ENCODE measurements around the gene HAUS7.

HAUS7 gene

GRCh38 chrX:153469811-153470410 lies 465 bp downstream of the HAUS7 start:
- peaks cover 2% of the 10 kb centered on the region for H3K36me3 ChIP-seq (ENCODE audit: control insufficient read depth, insufficient read depth, low read length)
- peaks cover 5% of the 10 kb centered on the region for H3K4me1 ChIP-seq (ENCODE audit: control insufficient read depth, insufficient read depth, low read length, poor library complexity, severe bottlenecking)
- H3K9me3 ChIP-seq (ENCODE audit: control insufficient read depth, low read length) = no peaks in the 10 kb centered on the region

GRCh38 chrX:153468008-153468580 lies 2.3 kb downstream of the HAUS7 start:
- DNase-seq = no peak
- no peak overlapping the region for H3K27ac ChIP-seq (ENCODE audit: insufficient read depth, low read length, poor library complexity, severe bottlenecking)
- H3K4me3 ChIP-seq (ENCODE audit: insufficient read depth, low read depth, low read length, poor library complexity, severe bottlenecking) = no peak overlapping the region

More at GRCh38 chrX:153469811-153470410, 465 bp downstream of the HAUS7 start:
- DNase-seq = peak in 1 of 3 donors; percentile 2
- Histone ChIP-seq H3K27me3 (replicated peaks; ENCODE audit: control insufficient read depth, insufficient read depth, low read length, poor library complexity, severe bottlenecking) (no peaks in the 10 kb centered on the region), H3K4me3 (ENCODE audit: insufficient read depth, low read depth, low read length, poor library complexity, severe bottlenecking) (peak overlapping the region; percentile 49), H3K27ac (ENCODE audit: insufficient read depth, low read length, poor library complexity, severe bottlenecking) (peak overlapping the region; percentile 44)

GRCh38 chrX:153465691-153466380 lies 4.5 kb downstream of the HAUS7 start:
- Histone ChIP-seq H3K27me3 (replicated peaks; ENCODE audit: control insufficient read depth, insufficient read depth, low read length, poor library complexity, severe bottlenecking) (no peaks in the 10 kb centered on the region), H3K4me1 (ENCODE audit: control insufficient read depth, insufficient read depth, low read length, poor library complexity, severe bottlenecking) (peaks cover 5% of the 10 kb centered on the region), H3K27ac (ENCODE audit: insufficient read depth, low read length, poor library complexity, severe bottlenecking) (no peak overlapping the region)

More at GRCh38 chrX:153468008-153468580, 2.3 kb downstream of the HAUS7 start:
- Histone ChIP-seq H3K27me3 (replicated peaks; ENCODE audit: control insufficient read depth, insufficient read depth, low read length, poor library complexity, severe bottlenecking) (no peaks in the 10 kb centered on the region), H3K9me3 (ENCODE audit: control insufficient read depth, low read length) (no peaks in the 10 kb centered on the region), H3K36me3 (ENCODE audit: control insufficient read depth, insufficient read depth, low read length) (peaks cover 13% of the 10 kb centered on the region), H3K4me1 (ENCODE audit: control insufficient read depth, insufficient read depth, low read length, poor library complexity, severe bottlenecking) (peaks cover 5% of the 10 kb centered on the region)

GRCh38 chrX:153464116-153464515 lies 6.3 kb downstream of the HAUS7 start:
- H3K4me3 ChIP-seq (ENCODE audit: insufficient read depth, low read depth, low read length, poor library complexity, severe bottlenecking) = no peak overlapping the region
- no peak for DNase-seq
- H3K9me3 ChIP-seq (ENCODE audit: control insufficient read depth, low read length) = no peaks in the 10 kb centered on the region

More at GRCh38 chrX:153465691-153466380, 4.5 kb downstream of the HAUS7 start:
- H3K36me3 ChIP-seq (ENCODE audit: control insufficient read depth, insufficient read depth, low read length) = peaks cover 13% of the 10 kb centered on the region
- H3K9me3 ChIP-seq (ENCODE audit: control insufficient read depth, low read length) = no peaks in the 10 kb centered on the region
- DNase-seq = no peak
- no peak overlapping the region for H3K4me3 ChIP-seq (ENCODE audit: insufficient read depth, low read depth, low read length, poor library complexity, severe bottlenecking)

GRCh38 chrX:153463556-153463955 lies 6.8 kb downstream of the HAUS7 start:
- no peaks in the 10 kb centered on the region for H3K9me3 ChIP-seq (ENCODE audit: control insufficient read depth, low read length)
- H3K4me1 ChIP-seq (ENCODE audit: control insufficient read depth, insufficient read depth, low read length, poor library complexity, severe bottlenecking) = no peaks in the 10 kb centered on the region
- no peak overlapping the region for H3K4me3 ChIP-seq (ENCODE audit: insufficient read depth, low read depth, low read length, poor library complexity, severe bottlenecking)
- H3K27ac ChIP-seq (ENCODE audit: insufficient read depth, low read length, poor library complexity, severe bottlenecking) = no peak overlapping the region
- H3K27me3 ChIP-seq (replicated peaks; ENCODE audit: control insufficient read depth, insufficient read depth, low read length, poor library complexity, severe bottlenecking) = no peaks in the 10 kb centered on the region
- H3K36me3 ChIP-seq (ENCODE audit: control insufficient read depth, insufficient read depth, low read length) = peaks cover 13% of the 10 kb centered on the region
- DNase-seq = no peak

More at GRCh38 chrX:153464116-153464515, 6.3 kb downstream of the HAUS7 start:
- Histone ChIP-seq H3K36me3 (ENCODE audit: control insufficient read depth, insufficient read depth, low read length) (peaks cover 13% of the 10 kb centered on the region), H3K27ac (ENCODE audit: insufficient read depth, low read length, poor library complexity, severe bottlenecking) (no peak overlapping the region), H3K27me3 (replicated peaks; ENCODE audit: control insufficient read depth, insufficient read depth, low read length, poor library complexity, severe bottlenecking) (no peaks in the 10 kb centered on the region), H3K4me1 (ENCODE audit: control insufficient read depth, insufficient read depth, low read length, poor library complexity, severe bottlenecking) (no peaks in the 10 kb centered on the region)

- Histone ChIP-seq H3K36me3 (ENCODE audit: control insufficient read depth, insufficient read depth, low read length) (peaks cover 13% of the 10 kb centered on the region), H3K27me3 (replicated peaks; ENCODE audit: control insufficient read depth, insufficient read depth, low read length, poor library complexity, severe bottlenecking) (no peaks in the 10 kb centered on the region), H3K4me3 (ENCODE audit: insufficient read depth, low read depth, low read length, poor library complexity, severe bottlenecking) (no peak overlapping the region), H3K27ac (ENCODE audit: insufficient read depth, low read length, poor library complexity, severe bottlenecking) (no peak overlapping the region), H3K4me1 (ENCODE audit: control insufficient read depth, insufficient read depth, low read length, poor library complexity, severe bottlenecking) (no peaks in the 10 kb centered on the region), H3K9me3 (ENCODE audit: control insufficient read depth, low read length) (no peaks in the 10 kb centered on the region)
- no peak for DNase-seq
These were observed 7.3 kb downstream of the HAUS7 start for GRCh38 chrX:153463031-153463430.

- H3K9me3 ChIP-seq (ENCODE audit: control insufficient read depth, low read length) = no peaks in the 10 kb centered on the region
- no peaks in the 10 kb centered on the region for H3K4me1 ChIP-seq (ENCODE audit: control insufficient read depth, insufficient read depth, low read length, poor library complexity, severe bottlenecking)
- H3K27me3 ChIP-seq (replicated peaks; ENCODE audit: control insufficient read depth, insufficient read depth, low read length, poor library complexity, severe bottlenecking) = no peaks in the 10 kb centered on the region
- H3K36me3 ChIP-seq (ENCODE audit: control insufficient read depth, insufficient read depth, low read length) = peaks cover 13% of the 10 kb centered on the region
- no peak for DNase-seq
- H3K27ac ChIP-seq (ENCODE audit: insufficient read depth, low read length, poor library complexity, severe bottlenecking) = no peak overlapping the region
- no peak overlapping the region for H3K4me3 ChIP-seq (ENCODE audit: insufficient read depth, low read depth, low read length, poor library complexity, severe bottlenecking)
These were observed 8.1 kb downstream of the HAUS7 start for GRCh38 chrX:153462291-153462690.

GRCh38 chrX:153460826-153461225 lies 9.6 kb downstream of the HAUS7 start:
- Histone ChIP-seq H3K9me3 (ENCODE audit: control insufficient read depth, low read length) (no peaks in the 10 kb centered on the region), H3K27ac (ENCODE audit: insufficient read depth, low read length, poor library complexity, severe bottlenecking) (no peak overlapping the region), H3K4me3 (ENCODE audit: insufficient read depth, low read depth, low read length, poor library complexity, severe bottlenecking) (no peak overlapping the region), H3K27me3 (replicated peaks; ENCODE audit: control insufficient read depth, insufficient read depth, low read length, poor library complexity, severe bottlenecking) (no peaks in the 10 kb centered on the region), H3K36me3 (ENCODE audit: control insufficient read depth, insufficient read depth, low read length) (peaks cover 16% of the 10 kb centered on the region), H3K4me1 (ENCODE audit: control insufficient read depth, insufficient read depth, low read length, poor library complexity, severe bottlenecking) (no peaks in the 10 kb centered on the region)
- peak in 1 of 3 donors; percentile 14 for DNase-seq

GRCh38 chrX:153459986-153460385 lies 10.4 kb downstream of the HAUS7 start:
- no peaks in the 10 kb centered on the region for H3K27me3 ChIP-seq (replicated peaks; ENCODE audit: control insufficient read depth, insufficient read depth, low read length, poor library complexity, severe bottlenecking)
- no peaks in the 10 kb centered on the region for H3K9me3 ChIP-seq (ENCODE audit: control insufficient read depth, low read length)
- DNase-seq = no peak
- H3K27ac ChIP-seq (ENCODE audit: insufficient read depth, low read length, poor library complexity, severe bottlenecking) = no peak overlapping the region
- H3K4me1 ChIP-seq (ENCODE audit: control insufficient read depth, insufficient read depth, low read length, poor library complexity, severe bottlenecking) = no peaks in the 10 kb centered on the region
- H3K4me3 ChIP-seq (ENCODE audit: insufficient read depth, low read depth, low read length, poor library complexity, severe bottlenecking) = no peak overlapping the region
- peaks cover 18% of the 10 kb centered on the region for H3K36me3 ChIP-seq (ENCODE audit: control insufficient read depth, insufficient read depth, low read length)

GRCh38 chrX:153458476-153458875 lies 11.9 kb downstream of the HAUS7 start:
- Histone ChIP-seq H3K4me3 (ENCODE audit: insufficient read depth, low read depth, low read length, poor library complexity, severe bottlenecking) (no peak overlapping the region), H3K27ac (ENCODE audit: insufficient read depth, low read length, poor library complexity, severe bottlenecking) (no peak overlapping the region), H3K9me3 (ENCODE audit: control insufficient read depth, low read length) (no peaks in the 10 kb centered on the region), H3K27me3 (replicated peaks; ENCODE audit: control insufficient read depth, insufficient read depth, low read length, poor library complexity, severe bottlenecking) (no peaks in the 10 kb centered on the region), H3K4me1 (ENCODE audit: control insufficient read depth, insufficient read depth, low read length, poor library complexity, severe bottlenecking) (no peaks in the 10 kb centered on the region), H3K36me3 (ENCODE audit: control insufficient read depth, insufficient read depth, low read length) (peaks cover 8% of the 10 kb centered on the region)
- no peak for DNase-seq
